HG02623 (cell line): Measurements from ENCODE around the gene PTPRN2.

Source experiments
- ATAC-seq: cut with Tn5 transposase; IDR thresholded peaks from one replicate; pipeline ENCODE4 v1.9.1; 2021; ENCODE audit warnings: moderate library complexity; ENCODE audit not compliant: unreplicated experiment

The PTPRN2 gene

DNA sequence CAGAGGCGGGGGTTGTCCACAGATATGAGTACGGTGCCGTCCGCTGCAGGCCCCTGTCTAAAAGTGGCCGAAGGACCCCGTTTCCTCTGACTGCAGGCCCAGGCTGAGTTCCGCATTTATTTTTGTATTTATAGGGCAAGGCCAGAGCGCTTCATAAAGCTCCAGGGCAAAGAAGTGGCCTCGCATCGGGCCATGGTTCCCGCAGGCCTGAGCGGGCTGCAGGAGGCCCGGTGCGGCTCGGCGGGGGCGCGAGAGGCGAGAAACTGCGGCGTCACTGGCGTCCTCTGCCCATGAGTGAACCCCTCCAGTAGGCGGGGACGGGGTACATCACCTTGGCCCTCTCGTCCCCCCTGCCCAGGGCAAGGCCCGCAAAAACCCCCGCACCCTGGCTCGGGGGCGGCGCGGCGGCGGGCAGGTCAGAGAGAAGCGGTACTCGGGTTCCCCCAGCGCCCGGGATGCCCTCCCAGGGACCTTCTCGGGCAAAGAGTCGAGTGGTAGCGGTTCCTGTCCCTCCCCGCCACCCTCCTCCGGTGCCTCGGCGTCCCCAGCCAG is 895.1 kb downstream of the PTPRN2 start:
- ATAC-seq = no peak

DNA sequence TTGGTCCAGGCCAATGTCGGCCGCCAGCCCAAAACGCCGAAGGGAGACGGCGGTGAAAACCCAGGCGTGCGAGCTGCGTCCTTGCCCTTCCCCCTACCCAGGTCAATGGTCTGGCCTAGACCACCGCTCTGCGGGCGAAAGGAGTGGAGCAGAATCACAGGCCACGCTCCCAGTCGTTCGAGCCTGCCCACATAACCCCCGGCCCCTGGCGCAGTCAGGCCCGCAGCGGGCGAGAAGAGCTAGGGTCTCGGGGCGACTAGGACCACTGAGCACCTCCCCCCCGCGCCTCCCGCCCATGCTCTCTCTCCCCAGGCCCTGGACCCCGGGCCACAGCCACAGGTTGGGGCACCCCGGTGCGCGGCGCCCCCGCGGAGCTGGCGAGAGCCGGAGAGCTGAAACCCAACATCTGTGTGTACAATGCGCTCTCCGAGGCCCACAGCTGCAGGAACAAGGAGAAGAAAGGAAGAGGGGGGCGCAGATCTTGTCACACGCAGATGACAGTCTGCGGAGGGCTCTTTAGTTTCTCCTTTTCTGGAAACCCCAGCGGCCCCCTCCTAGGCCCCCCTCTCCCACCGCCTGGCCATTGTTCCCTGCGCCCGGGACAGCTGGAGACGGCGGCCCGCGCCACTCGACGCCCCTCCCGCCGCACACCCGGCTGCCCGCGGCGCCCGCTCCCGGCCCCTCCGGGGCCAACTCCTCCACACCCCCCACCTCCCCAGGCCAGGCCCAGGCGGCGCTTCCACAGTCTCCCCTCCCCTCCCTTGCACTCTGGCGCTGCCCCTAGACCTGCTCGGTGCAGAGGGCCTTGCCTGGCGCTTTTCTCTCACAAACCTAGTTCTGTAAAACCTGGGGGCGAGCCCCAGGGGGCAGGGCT is 895.8 kb downstream of the PTPRN2 start:
- no peak for ATAC-seq

DNA sequence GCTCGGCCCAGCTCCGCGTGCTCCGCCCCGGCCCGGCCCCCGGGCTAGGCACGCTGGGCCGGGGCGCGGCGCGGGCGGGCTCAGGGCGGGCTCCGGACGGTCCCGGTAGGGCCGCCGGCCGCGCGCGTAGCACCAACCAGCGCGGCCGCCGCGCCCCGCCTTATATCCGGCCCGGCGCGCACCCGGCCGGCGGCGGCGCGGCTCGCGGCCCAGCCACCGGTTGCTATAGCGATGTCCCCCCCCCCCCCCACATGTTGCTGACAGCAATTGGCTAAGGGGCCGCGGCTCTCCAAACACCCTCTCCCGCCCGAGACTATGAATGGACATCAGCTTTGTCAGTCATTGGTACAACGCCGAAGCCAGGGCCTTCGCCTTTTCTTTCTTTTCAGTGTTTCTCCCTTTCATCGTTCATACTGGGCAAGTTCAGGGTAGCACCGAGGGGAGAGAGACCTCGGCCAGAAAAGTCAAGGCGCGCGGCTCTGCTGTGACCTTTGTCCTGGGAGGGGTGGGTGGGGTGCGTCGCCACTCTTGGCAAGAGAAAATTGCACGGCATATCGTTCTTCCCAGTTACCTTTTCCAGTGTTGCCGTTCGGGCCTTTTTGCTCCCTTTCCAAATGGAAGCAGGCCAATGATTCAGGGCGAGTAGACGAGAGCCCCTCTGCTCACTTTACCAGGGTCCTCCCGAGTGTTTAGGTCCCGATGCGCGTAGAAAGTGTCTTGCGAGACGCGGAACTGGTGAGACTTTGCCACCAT is 896.6 kb downstream of the PTPRN2 start:
- ATAC-seq = no peak

DNA sequence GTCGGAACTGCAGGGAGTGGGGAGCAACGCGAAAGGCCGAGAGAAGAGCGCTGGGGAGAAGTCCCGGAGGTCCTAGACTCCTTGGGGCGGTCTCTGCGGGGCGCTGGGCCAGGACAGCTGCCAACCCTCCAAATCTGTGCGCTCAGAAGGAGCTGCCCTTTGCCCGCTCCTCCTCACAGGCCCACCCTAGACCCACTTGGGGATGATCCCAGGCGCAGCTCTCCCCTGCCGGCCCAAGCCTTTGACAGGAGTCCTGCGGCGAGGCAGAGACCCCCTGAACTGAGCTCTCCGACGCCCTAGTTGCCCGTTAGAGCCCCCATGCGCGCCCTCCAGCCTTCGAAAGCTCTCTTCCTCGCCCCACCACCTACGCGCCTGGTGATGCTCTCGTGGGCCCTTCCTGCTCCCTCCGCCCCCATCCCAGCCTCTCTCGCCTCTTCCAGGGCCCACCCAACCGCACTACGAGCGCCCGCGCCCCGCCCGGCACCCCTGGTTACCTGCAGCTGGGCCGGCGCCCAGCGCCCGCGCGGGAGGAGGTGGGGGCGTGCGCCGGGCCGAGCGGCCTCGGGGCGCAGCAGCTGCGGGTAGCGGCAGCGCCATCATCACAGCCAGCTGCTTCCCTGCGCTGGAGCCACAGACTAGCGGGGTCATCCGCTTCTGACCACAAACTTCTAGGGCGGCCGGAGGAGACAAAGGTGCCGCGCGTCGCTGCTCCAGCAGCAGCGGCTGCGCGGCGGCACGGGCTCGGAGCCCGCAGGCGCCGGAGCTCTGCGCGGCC is 897.4 kb downstream of the PTPRN2 start:
- no peak for ATAC-seq

DNA sequence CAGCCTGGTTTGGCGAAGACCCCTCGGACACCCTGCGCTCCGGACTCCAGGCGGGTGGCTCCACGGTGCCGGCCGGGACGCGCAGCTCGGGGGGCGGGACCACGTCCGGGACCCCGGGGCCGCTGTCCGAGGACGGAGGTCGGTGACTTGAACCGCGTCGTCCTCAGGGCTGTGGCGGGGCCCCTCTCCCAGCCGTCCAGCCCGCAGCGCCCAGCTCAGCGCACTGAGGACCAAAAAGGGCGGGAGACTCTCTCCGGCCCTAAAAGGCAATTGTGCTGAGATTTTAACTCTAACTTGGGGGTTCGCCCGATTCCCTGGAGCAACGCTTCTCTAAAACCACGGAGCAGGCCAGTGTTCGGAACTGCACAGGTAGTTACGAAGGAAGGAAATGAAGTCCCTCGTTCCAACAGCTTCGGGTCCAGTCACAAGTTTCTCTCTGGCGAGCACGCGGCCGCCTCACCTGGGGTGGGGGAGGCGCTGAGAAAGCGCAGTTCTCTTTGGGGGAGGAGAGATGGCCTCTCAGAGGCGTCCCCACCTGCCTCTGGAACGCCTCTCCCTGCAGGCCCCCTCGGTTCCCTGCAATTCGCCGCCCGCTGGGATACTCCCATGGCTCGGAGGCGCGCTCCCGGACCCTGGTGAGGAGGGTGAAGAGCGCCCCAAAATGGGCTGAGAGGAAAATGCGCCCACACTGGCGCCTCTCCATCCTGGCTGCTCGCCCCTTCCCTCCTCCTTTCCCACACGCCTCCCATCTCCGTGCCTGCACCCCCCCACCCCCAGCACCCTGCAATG is 898.2 kb downstream of the PTPRN2 start:
- ATAC-seq = no peak

DNA sequence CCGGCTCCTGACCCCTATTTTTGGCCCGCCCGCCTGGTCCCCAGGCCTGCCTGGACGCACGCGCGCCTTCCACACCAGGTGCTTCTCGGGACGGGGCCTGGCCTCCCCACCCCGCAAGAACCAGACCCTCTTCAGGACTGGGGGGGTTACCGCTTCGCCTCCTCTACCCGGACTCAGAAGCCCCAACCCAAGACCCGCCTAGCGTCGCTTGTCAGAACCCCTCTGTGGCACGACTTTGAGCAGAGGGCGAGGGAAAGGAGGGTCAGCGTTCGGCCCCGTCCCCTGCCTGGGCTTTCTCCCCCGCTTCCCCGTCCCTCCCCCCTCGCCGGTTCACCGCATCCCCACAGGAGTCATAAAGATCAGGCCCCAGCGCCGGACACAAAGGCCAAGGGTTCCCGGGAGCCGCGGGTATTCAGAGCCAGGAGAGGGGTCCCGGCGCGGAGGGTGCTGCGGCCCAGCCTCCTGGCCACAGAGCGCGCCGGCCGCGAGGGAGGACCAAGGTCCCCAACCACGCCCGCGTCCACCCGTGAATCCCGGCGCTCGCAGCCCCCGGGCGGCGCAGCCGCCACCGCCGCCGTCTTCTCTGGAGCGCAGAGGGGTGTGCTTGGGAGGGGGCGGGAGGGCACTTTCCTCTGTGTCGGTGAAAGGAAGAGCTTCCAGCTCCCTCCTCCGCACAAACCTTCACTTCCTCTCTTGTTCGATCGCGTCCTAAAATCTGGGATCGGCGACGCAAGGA is 898.9 kb downstream of the PTPRN2 start:
- no peak for ATAC-seq

DNA sequence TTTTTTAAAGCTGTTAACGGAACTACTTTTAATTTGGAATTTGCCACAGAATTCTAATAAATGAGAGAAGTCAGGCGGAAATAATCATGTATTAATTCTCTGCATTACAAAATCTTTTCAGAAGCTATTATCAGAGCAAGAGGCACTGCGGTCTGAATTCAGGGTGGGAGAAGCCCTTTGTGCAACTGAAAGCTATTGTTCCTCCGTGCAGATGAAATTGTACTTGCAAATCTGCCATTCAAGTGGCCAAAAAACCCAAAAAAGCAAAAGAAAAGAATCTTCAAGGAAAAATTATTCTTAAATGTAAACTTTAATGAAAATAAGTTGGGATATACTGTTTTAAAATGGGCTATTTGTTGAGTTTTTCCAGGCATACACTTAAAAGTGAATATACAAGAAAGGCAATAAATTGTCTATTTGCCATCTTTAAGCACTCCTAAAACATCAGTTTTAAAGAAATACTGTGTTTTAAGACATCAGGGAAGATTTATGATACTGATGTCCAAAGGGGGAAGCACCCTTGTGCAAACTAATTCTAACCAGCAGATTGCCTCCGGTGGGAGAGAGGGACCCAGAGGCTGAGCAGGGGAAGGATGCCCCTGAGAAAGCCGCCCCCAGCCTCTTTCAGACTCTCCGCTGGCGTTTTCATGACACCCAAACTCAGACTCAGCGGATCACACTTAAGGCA is 899.6 kb downstream of the PTPRN2 start:
- ATAC-seq = no peak

DNA sequence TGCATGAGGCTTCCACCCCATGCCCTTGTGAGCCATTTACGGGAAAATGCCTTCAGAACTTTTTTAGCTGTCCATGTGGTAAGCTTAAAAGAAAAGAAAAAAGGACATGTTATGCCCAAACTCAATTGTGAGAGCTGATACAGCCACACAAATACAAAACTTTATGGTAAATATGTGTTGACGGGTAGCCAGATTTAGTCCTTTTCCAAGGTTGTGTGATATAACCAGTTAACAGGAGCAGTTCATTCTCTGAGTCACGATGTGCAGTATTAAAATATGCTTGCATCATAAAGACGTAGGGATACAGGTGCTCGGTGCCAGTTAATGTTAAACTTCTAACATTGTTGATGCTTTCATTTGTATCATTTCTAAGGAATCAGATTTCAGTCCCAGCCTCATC is 900.5 kb downstream of the PTPRN2 start:
- no peak for ATAC-seq

DNA sequence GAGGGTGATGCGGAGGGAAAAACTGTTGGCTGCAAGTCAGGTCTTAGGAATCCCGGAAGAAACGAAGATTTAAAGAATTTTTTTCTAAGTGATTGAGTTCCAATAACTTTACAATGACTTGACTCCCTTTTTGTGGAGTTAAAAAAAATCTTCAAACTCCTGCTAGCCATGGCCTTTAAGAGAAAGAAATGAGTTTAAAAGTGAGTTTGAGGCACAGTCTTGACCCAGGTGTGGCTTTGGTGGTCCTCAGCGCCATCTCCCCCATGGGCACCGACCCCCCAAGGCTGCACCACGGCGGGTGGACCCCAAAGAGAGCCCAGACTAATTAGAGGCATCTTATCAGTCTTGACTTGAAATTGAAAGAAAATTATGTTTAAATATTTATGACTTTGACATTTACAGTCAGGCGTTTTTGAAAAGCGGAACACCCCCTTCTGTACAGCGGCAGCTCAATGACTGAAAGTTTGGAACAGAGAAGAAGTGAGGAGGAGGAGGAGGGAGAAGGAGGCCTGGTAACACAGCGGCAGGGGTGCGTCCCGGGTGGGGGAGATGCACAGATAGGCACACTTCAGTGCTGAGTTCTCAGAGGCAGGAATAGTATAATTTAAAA is 901.2 kb downstream of the PTPRN2 start:
- ATAC-seq = no peak

DNA sequence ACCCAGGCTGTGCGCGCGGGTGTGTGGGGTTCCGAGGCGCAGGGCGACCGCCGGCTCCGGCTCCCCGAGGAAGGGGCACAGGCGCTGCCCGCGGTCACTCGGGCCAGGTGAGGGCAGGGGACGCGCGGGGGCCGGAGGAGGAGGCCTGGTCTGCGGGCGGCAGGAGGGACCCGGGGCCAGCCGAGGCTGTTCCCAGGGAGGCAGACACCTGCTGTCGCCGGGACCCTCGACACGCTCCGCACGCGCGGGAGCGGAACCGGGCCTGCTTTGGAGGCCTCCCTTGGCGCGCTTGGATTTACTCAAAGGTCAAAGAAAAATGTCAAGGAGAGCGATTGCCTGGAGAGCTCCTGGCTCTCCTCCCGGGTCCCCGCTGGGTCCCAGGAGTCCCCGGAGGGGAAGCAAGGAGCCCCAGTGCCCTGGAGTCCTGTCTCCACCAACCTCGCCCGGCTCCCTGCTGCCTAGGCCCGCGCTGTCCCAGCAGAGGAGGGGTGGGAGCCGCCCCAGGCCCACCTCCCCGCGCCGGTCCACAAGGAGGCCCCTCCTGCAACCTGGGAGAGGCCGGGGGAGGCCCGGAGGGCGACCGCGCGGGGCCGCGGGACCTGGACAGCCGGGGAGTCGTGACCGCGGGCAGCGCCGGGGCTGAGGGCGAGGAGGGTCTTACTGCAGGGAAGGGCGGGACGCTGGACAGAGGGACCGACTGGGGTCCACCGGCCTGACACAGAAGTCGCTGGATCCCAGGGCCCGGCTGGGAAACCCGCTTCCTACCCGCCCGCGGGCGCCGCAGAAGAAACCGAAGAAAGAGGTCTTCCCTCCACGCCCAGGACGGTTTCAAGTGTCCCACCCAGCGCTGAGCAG is 902.0 kb downstream of the PTPRN2 start:
- ATAC-seq = no peak

DNA sequence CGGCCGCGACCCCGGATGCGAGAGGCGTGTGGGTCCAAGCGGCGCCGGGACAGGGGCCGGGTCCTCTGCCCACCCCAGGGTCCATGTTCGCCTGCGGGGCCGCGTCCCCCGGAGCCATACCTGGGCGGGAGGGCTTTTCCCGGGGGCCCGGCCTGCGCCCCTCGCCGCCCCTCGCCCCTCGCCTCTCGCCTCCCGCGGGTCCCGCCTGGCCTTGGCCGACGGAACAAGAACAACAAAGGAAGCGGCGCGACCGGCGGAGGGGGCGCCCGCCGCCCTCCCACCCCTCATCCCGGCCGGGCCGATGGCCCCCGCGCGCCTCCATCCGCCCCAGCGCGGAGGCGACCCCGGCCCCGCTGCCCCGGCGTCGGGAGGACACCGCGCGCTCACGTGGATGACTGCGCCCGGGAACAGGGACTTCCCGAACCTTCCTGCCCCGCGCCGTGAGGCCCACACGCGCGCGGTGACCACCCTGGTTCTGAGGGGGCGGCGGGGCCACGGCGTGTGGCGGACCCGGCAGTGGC is 902.7 kb downstream of the PTPRN2 start:
- ATAC-seq = no peak

DNA sequence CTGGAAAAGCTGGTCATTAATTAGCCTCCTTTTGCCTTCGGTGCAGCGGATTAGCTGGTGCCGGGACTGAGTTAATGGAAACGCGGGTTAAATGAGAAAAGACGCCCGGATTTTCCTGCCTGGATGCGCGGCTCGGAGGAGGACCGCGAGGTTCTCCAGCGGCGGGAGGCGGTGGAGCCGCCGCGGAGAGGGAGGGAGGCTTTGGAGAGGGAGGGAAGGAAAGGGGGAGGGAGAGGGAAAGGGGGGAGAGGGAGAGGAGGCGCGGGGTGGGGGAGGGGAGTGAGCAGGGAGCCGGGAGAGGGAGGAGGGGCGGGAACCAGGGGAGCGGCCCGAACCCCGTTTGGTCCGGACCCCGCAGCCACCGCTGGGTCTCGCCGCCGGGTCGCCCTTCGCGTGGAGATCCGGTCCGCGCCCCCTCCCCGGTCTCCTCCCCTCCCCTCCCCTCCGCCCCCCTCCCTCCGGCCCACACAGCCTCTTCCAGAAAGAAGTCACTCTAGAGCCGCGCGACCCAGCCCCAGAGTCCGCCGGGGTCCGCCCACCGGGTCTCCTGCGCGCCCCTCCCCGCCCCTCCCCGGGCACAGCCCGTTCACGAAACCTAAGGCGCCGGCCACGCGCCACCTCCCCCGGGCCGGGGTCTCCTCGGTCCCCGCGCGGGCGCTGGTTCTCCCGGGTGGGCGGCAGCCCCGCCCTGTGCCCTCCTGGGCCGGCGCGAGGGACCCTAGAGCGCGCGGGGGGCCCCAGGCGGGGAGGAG is 903.3 kb downstream of the PTPRN2 start:
- no peak for ATAC-seq

DNA sequence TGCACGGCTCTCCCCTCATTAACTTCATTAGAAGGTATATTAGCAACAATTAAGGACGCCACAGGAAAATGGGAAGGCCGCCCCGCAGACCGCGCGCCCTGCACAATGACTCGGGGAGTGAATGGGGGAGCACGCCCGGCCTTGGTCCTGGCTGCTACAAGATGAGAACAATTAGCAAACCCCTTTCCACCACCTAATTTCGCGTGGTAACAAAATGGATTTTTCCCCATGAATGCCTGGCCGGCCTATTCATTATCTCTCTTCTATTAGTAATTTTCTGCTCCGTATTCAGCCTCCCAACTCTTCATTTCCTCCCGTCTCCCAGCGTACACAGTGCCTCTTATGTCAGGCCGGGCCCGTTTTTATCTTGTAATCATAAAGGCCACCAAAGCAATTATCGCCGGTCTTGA is 903.9 kb downstream of the PTPRN2 start:
- ATAC-seq = no peak

DNA sequence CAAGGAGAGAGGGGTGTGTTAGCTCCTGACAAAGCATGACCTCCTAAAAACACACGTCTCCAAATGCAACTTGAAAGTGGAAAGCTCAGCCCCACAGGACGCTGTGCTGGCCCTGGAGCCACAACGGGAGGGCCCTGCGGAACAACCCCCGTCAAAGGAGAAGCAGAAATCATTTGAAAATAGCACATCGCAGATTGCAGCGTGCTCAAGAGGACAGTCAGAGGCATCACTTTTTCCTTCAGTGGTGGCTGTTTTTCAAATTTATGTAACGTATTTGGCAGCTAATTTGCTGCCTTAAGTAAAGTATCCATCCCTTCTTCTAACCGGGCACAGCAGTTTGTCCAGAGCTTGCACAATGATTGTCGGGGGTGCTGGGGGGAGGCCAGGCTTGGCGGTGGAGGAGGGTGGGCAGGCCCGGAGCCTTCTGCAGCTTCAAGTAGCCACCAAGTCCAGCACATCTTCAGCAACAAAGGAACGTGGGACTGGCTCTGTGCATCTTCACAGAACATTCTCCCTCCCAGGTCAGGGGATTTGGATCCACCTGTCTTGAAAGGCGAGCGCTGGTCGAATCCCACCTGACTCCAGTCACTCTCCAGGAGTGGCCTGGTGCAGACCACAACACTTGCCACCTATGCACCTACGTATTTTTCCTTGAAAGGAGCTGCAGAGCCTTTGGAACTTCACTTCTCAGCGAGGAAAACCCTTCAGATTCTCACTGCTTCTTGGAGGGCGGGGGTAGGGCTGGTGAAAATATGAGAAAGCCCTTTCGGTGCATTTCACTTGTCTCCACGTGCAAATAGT is 904.5 kb downstream of the PTPRN2 start:
- ATAC-seq = no peak

DNA sequence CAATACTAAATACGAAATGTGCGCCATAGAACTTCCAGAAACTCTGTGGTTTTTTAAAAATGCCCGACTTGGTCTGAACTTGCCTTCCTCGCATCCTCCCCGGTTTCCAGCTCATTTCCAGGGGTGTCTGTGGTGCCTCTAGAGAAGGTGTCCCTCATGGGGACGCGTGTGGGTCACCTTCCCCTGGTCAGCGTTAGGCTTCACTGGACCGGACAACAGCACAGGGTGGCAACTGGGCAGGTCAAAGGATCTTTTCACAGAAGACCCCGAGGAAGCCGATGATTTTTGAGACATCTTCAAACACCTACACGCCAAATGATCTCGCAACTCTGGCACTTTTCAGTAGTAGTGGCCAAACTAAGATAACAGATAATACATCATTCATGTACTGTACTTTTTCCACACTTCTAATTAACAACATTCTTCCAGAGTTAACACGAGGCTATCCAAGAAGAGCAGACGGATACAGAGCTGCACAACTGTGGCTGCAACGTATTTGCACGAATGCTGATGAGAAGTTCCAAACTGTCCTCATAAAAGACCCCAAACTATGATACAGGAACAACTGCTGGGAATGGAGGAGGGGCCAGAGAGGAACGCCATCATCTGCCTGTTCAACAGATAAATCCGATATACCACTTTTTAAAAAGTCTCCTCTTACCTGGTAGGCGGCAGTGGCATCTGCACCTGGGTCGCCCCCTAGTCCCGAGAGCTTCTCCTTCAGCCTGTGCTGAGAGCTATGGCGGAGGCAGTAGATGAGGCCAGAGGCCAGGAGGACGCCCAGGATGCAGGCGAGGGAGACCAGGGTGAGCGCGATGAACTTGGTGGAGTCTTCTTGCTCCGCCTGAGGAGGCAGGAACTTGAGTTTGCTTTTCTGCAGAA is 905.3 kb downstream of the PTPRN2 start:
- ATAC-seq = no peak
